ENCODE data around the gene PSMA7.

PSMA7 gene

GRCh38 chr20:62133864-62134263, 9.3 kb downstream of the PSMA7 start:
- no peak for DNase-seq
- Histone ChIP-seq H3K27me3 (ENCODE audit: insufficient read depth, low read depth, severe bottlenecking) (no peaks in the 10 kb centered on the region), H3K9me3 (ENCODE audit: severe bottlenecking) (no peaks in the 10 kb centered on the region), H3K4me3 (ENCODE audit: low read depth, low read length) (no peak overlapping the region), H3K36me3 (peaks cover 98% of the 10 kb centered on the region), H3K27ac (no peak overlapping the region)
- TF ChIP-seq CTCF (IDR thresholded peaks at IDR 0.05; ENCODE audit: low read depth, low read length): peak; percentile 39

GRCh38 chr20:62133051-62133845, 9.9 kb downstream of the PSMA7 start:
- no peak for TF ChIP-seq CTCF (IDR thresholded peaks at IDR 0.05; ENCODE audit: low read depth, low read length)
- H3K36me3 ChIP-seq: peaks cover 98% of the 10 kb centered on the region
- DNase-seq: no peak
- H3K27me3 ChIP-seq (ENCODE audit: insufficient read depth, low read depth, severe bottlenecking): no peaks in the 10 kb centered on the region
- H3K9me3 ChIP-seq (ENCODE audit: severe bottlenecking): no peaks in the 10 kb centered on the region
- no peak overlapping the region for H3K4me3 ChIP-seq (ENCODE audit: low read depth, low read length)
- H3K27ac ChIP-seq: no peak overlapping the region

- Histone ChIP-seq H3K27me3 (ENCODE audit: insufficient read depth, low read depth, severe bottlenecking) (no peaks in the 10 kb centered on the region), H3K4me3 (ENCODE audit: low read depth, low read length) (no peak overlapping the region), H3K9me3 (ENCODE audit: severe bottlenecking) (no peaks in the 10 kb centered on the region), H3K27ac (no peak overlapping the region), H3K36me3 (peaks cover 98% of the 10 kb centered on the region)
- DNase-seq: no peak
- TF ChIP-seq CTCF (IDR thresholded peaks at IDR 0.05; ENCODE audit: low read depth, low read length): no peak
Observed at GRCh38 chr20:62132421-62132820, 10.8 kb downstream of the PSMA7 start.

- Histone ChIP-seq H3K27me3 (ENCODE audit: insufficient read depth, low read depth, severe bottlenecking) (no peaks in the 10 kb centered on the region), H3K4me3 (ENCODE audit: low read depth, low read length) (no peak overlapping the region), H3K27ac (no peak overlapping the region), H3K9me3 (ENCODE audit: severe bottlenecking) (no peaks in the 10 kb centered on the region), H3K36me3 (peaks cover 98% of the 10 kb centered on the region)
- no peak for DNase-seq
- TF ChIP-seq CTCF (IDR thresholded peaks at IDR 0.05; ENCODE audit: low read depth, low read length): no peak
Observed at GRCh38 chr20:62131560-62132320, 11.5 kb downstream of the PSMA7 start.

- no peak for TF ChIP-seq CTCF (IDR thresholded peaks at IDR 0.05; ENCODE audit: low read depth, low read length)
- no peak for DNase-seq
- Histone ChIP-seq H3K9me3 (ENCODE audit: severe bottlenecking) (no peaks in the 10 kb centered on the region), H3K27me3 (ENCODE audit: insufficient read depth, low read depth, severe bottlenecking) (no peaks in the 10 kb centered on the region), H3K36me3 (peaks cover 98% of the 10 kb centered on the region), H3K27ac (no peak overlapping the region), H3K4me3 (ENCODE audit: low read depth, low read length) (no peak overlapping the region)
Observed at GRCh38 chr20:62129731-62130531, 13.3 kb downstream of the PSMA7 start.

All from WERI-Rb-1 (cell line).